KMS-11 (cell line): ENCODE results near the gene MCTP1.

Experiments used
- H2AFZ ChIP-seq: fragments of 200-600 bp; sonication (generic); 2 replicates; pipeline ENCODE4 v1.6.1; 2016; ENCODE audit warnings: antibody characterized with exemption, mixed run types, low read depth
- H3K27ac ChIP-seq: fragments of 200-600 bp; sonication (generic); 2 replicates; pipeline ENCODE4 v1.6.1; 2016; ENCODE audit warnings: mild to moderate bottlenecking, mixed run types
- H3K27me3 ChIP-seq: fragments of 200-600 bp; sonication (generic); 2 replicates; pipeline ENCODE4 v1.6.1; 2017; ENCODE audit warnings: mild to moderate bottlenecking, low read depth, mixed run types, moderate library complexity; ENCODE audit not compliant: insufficient read depth
- H3K36me3 ChIP-seq: fragments of 200-600 bp; sonication (generic); 2 replicates; pipeline ENCODE4 v1.6.1; 2017; ENCODE audit warnings: mild to moderate bottlenecking, mixed run types; ENCODE audit not compliant: insufficient read depth
- H3K4me1 ChIP-seq: fragments of 200-600 bp; sonication (generic); 2 replicates; pipeline ENCODE4 v1.6.1; 2016; ENCODE audit warnings: mild to moderate bottlenecking, low read depth, mixed run types; ENCODE audit not compliant: poor library complexity, severe bottlenecking
- H3K4me2 ChIP-seq: fragments of 200-600 bp; sonication (generic); 2 replicates; pipeline ENCODE4 v1.7.0; 2016; ENCODE audit warnings: mild to moderate bottlenecking, mixed run types
- H3K4me3 ChIP-seq: fragments of 200-600 bp; sonication (generic); IDR thresholded peaks from 2 replicates; pipeline ENCODE4 v1.6.1; 2017; ENCODE audit warnings: low read depth, low read length, mixed read lengths; ENCODE audit not compliant: insufficient read depth
- H3K79me2 ChIP-seq: fragments of 200-600 bp; sonication (generic); 2 replicates; pipeline ENCODE4 v1.6.1; 2016; ENCODE audit warnings: low read depth, mixed run types; ENCODE audit not compliant: insufficient read depth
- H3K9ac ChIP-seq: fragments of 200-600 bp; sonication (generic); 2 replicates; pipeline ENCODE4 v1.6.1; 2016; ENCODE audit warnings: mild to moderate bottlenecking, mixed run types
- H4K20me1 ChIP-seq: fragments of 200-600 bp; sonication (generic); 2 replicates; pipeline ENCODE4 v1.6.1; 2016; ENCODE audit warnings: mild to moderate bottlenecking, mixed run types; ENCODE audit not compliant: insufficient read depth
- CTCF ChIP-seq: fragments of 200-600 bp; sonication (generic); conservative IDR thresholded peaks from 2 replicates; pipeline ENCODE4 v1.6.1; 2017; ENCODE audit warnings: low read depth, mild to moderate bottlenecking, antibody characterized with exemption, low read length, moderate library complexity, mixed read lengths

MCTP1 gene

GRCh38 chr5:94742852-94743251 lies 542.0 kb downstream of the MCTP1 start:
- no peak overlapping the region for H2AFZ ChIP-seq
- TF ChIP-seq CTCF = no peak
- no peak overlapping the region for H3K9ac ChIP-seq
- no peaks in the 10 kb centered on the region for H3K27me3 ChIP-seq
- no peaks in the 10 kb centered on the region for H3K4me1 ChIP-seq
- no peaks in the 10 kb centered on the region for H4K20me1 ChIP-seq
- H3K36me3 ChIP-seq = no peaks in the 10 kb centered on the region
- H3K27ac ChIP-seq = no peak overlapping the region
- H3K4me2 ChIP-seq = no peak overlapping the region
- no peak overlapping the region for H3K4me3 ChIP-seq
- no peaks in the 10 kb centered on the region for H3K79me2 ChIP-seq

GRCh38 chr5:94740286-94740685 lies 544.6 kb downstream of the MCTP1 start:
- Histone ChIP-seq H3K4me1 (no peaks in the 10 kb centered on the region), H3K79me2 (no peaks in the 10 kb centered on the region), H3K36me3 (no peaks in the 10 kb centered on the region), H3K4me3 (no peak overlapping the region), H2AFZ (no peak overlapping the region), H3K9ac (no peak overlapping the region), H3K4me2 (no peak overlapping the region), H4K20me1 (no peaks in the 10 kb centered on the region), H3K27ac (no peak overlapping the region), H3K27me3 (no peaks in the 10 kb centered on the region)
- TF ChIP-seq CTCF = no peak

GRCh38 chr5:94736498-94736897 lies 548.4 kb downstream of the MCTP1 start:
- H4K20me1 ChIP-seq = no peaks in the 10 kb centered on the region
- no peak for TF ChIP-seq CTCF
- H2AFZ ChIP-seq = no peak overlapping the region
- H3K4me2 ChIP-seq = no peak overlapping the region
- no peaks in the 10 kb centered on the region for H3K27me3 ChIP-seq
- H3K79me2 ChIP-seq = no peaks in the 10 kb centered on the region
- H3K4me1 ChIP-seq = no peaks in the 10 kb centered on the region
- no peak overlapping the region for H3K27ac ChIP-seq
- no peaks in the 10 kb centered on the region for H3K36me3 ChIP-seq
- no peak overlapping the region for H3K9ac ChIP-seq
- no peak overlapping the region for H3K4me3 ChIP-seq

DNA sequence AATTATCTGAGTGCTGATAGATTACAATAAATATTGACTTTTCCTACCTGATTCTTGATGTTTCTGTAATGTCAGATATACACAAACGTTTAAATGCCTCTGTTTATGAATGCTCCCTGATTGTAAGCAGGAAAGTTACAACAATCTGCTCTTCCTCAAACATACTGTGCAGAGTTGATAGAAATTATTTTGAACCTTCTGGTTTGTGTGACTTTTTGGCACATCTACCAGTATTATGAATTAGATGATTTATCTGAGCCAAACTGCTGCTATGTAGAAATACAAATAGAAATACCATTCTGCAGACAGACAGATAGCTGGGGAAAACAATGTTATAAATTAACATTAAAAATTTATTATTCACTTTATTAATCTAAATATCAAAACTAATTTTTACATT lies 553.4 kb downstream of the MCTP1 start:
- H4K20me1 ChIP-seq = no peaks in the 10 kb centered on the region
- no peak overlapping the region for H2AFZ ChIP-seq
- TF ChIP-seq CTCF = no peak
- no peaks in the 10 kb centered on the region for H3K36me3 ChIP-seq
- no peak overlapping the region for H3K9ac ChIP-seq
- no peaks in the 10 kb centered on the region for H3K4me1 ChIP-seq
- H3K79me2 ChIP-seq = no peaks in the 10 kb centered on the region
- no peak overlapping the region for H3K27ac ChIP-seq
- H3K4me2 ChIP-seq = no peak overlapping the region
- H3K4me3 ChIP-seq = no peak overlapping the region
- no peaks in the 10 kb centered on the region for H3K27me3 ChIP-seq

- Histone ChIP-seq H3K27me3 (no peaks in the 10 kb centered on the region), H3K4me3 (no peak overlapping the region), H3K27ac (no peak overlapping the region), H3K9ac (no peak overlapping the region), H3K36me3 (no peaks in the 10 kb centered on the region), H3K4me2 (no peak overlapping the region), H3K4me1 (peaks cover 9% of the 10 kb centered on the region), H4K20me1 (no peaks in the 10 kb centered on the region), H2AFZ (no peak overlapping the region), H3K79me2 (no peaks in the 10 kb centered on the region)
- TF ChIP-seq CTCF = no peak
These were observed 559.8 kb downstream of the MCTP1 start for GRCh38 chr5:94725142-94725541.
